B cell (primary cell): ENCODE results near the gene TBL1XR1.

ENCODE experiments used
- CTCF ChIP-seq: fragments of 200-600 bp; IDR thresholded peaks from one replicate; pipeline ENCODE4 v1.8.0; 2022; ENCODE audit warnings: antibody characterized with exemption, mild to moderate bottlenecking
- EZH2 ChIP-seq: IDR thresholded peaks from 2 replicates; pipeline ENCODE4 v1.6.1; 2012; ENCODE audit warnings: borderline replicate concordance, low read depth, mild to moderate bottlenecking, moderate library complexity, low read length; ENCODE audit not compliant: insufficient read depth, poor library complexity, severe bottlenecking

DNA sequence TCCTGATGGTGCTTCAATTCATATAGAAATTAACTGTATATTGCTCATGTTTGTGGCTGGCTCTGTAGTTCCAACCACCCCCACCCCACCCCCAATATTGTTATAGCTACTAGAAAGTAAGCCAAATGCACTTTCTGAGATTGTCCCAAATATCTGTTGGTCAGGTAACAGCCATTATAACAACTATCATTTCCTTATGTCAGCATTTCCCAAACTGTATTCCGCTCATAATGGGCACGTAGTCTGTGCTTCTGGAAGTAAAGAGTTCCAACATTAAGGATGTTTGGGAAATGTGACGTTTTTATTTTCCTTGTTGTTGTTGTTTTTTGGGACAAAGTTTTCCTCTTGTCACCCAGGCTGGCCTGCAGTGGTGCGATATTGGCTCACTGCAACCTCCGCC, 12.2 kb upstream of the TBL1XR1 start:
- TF ChIP-seq CTCF (no peak), EZH2 (no peak)
